HEK293 (cell line): Measurements from ENCODE around the gene TRIM33.

ENCODE experiments used
- CTCF ChIP-seq: fragments of 450-650 bp; formaldehyde crosslinking; IDR thresholded peaks from 2 replicates; pipeline ENCODE4 v1.5.1; 2016; ENCODE audit warnings: missing biosample characterization, missing genetic modification characterization
- ZNF138 ChIP-seq: fragments of 450-650 bp; formaldehyde crosslinking; IDR thresholded peaks from 2 replicates; pipeline ENCODE4 v1.5.1; 2016; ENCODE audit warnings: missing biosample characterization, missing genetic modification characterization, borderline replicate concordance

- TF ChIP-seq CTCF (no peak), ZNF138 (no peak)
Measured at GRCh38 chr1:114390361-114390760, 120.6 kb downstream of the TRIM33 start.
